Measurements from ENCODE around the gene CYP46A1.

CYP46A1 gene

GRCh38 chr14:99675382-99675835 is 8.7 kb upstream of the CYP46A1 start (continued):
- TF ChIP-seq ZNF645 (tag by site-specific recombination; IDR thresholded peaks at IDR 0.05), result no peak

- Histone ChIP-seq H3K9me3 (ENCODE audit: control insufficient read depth, insufficient read depth, low read depth, low read length) (no peaks in the 10 kb centered on the region), H3K4me3 (ENCODE audit: low read depth, low read length) (no peak overlapping the region), H3K27ac (ENCODE audit: extremely low read depth, low read depth, low read length) (no peak overlapping the region), H3K36me3 (ENCODE audit: control insufficient read depth in 2 of 2, insufficient read depth in 1 of 2, low read length in 2 of 2) (no peaks in the 10 kb centered on the region), H3K4me1 (ENCODE audit: control insufficient read depth, insufficient read depth, low read length) (no peaks in the 10 kb centered on the region)
- TF ChIP-seq ZNF266 (tag by site-specific recombination; IDR thresholded peaks at IDR 0.05; ENCODE audit: low read depth) (no peak), ZNF837 (tag by site-specific recombination; IDR thresholded peaks at IDR 0.05) (no peak), ZNF529 (tag by site-specific recombination; IDR thresholded peaks at IDR 0.05; ENCODE audit: insufficient replicate concordance) (no peak), ZNF768 (tag by site-specific recombination; IDR thresholded peaks at IDR 0.05) (no peak)
- CTCF ChIA-PET, result no interaction called here
- POLR2A ChIA-PET, result no interaction called here
These were observed 8.1 kb upstream of the CYP46A1 start for GRCh38 chr14:99675951-99676350.

- ChIA-PET POLR2A (no interaction called here), CTCF (interaction anchor here (0.5 to 1.6 kb wide), 4 partner anchors 9 to 261 kb away, joined by 3 to 4 read pairs (median 4); no protein-coding TSS in a partner anchor)
- no peaks in the 10 kb centered on the region for H3K4me1 ChIP-seq (ENCODE audit: control insufficient read depth, insufficient read depth, low read length)
- TF ChIP-seq GLIS1 (tag by site-specific recombination; IDR thresholded peaks at IDR 0.05) (peak; percentile 68), ZNF362 (tag by site-specific recombination; IDR thresholded peaks at IDR 0.05) (no peak), ZNF239 (tag by site-specific recombination; IDR thresholded peaks at IDR 0.05) (no peak), ZNF423 (tag by site-specific recombination; IDR thresholded peaks at IDR 0.05) (no peak), ZNF221 (tag by site-specific recombination; IDR thresholded peaks at IDR 0.05; ENCODE audit: borderline replicate concordance) (no peak), ZNF140 (tag by site-specific recombination; IDR thresholded peaks at IDR 0.05) (no peak)
- no peak overlapping the region for H3K4me3 ChIP-seq (ENCODE audit: low read depth, low read length)
- no peaks in the 10 kb centered on the region for H3K36me3 ChIP-seq (ENCODE audit: control insufficient read depth in 2 of 2, insufficient read depth in 1 of 2, low read length in 2 of 2)
- no peak overlapping the region for H3K27ac ChIP-seq (ENCODE audit: extremely low read depth, low read depth, low read length)
- no peaks in the 10 kb centered on the region for H3K9me3 ChIP-seq (ENCODE audit: control insufficient read depth, insufficient read depth, low read depth, low read length)
These were observed 7.4 kb upstream of the CYP46A1 start for GRCh38 chr14:99676657-99677056.

- no peak for TF ChIP-seq ZNF626 (tag by site-specific recombination; IDR thresholded peaks at IDR 0.05)
- no peak for TF ChIP-seq ZSCAN4 (tag by site-specific recombination; IDR thresholded peaks at IDR 0.05)
- no peak for TF ChIP-seq ZNF692 (tag by site-specific recombination; IDR thresholded peaks at IDR 0.05)
- TF ChIP-seq ZNF548 (tag by site-specific recombination; IDR thresholded peaks at IDR 0.05), result no peak
- no peak for TF ChIP-seq ZNF140 (tag by site-specific recombination; IDR thresholded peaks at IDR 0.05)
- TF ChIP-seq ATF2 (tag by site-specific recombination; IDR thresholded peaks at IDR 0.05; ENCODE audit: low read depth), result no peak
- no peak for TF ChIP-seq OSR2 (tag by site-specific recombination; IDR thresholded peaks at IDR 0.05)
- no peak for TF ChIP-seq ZNF664 (tag by site-specific recombination; IDR thresholded peaks at IDR 0.05)
- no peaks in the 10 kb centered on the region for H3K9me3 ChIP-seq (ENCODE audit: control insufficient read depth, insufficient read depth, low read depth, low read length)
- no peak overlapping the region for H3K4me3 ChIP-seq (ENCODE audit: low read depth, low read length)
- H3K27ac ChIP-seq (ENCODE audit: extremely low read depth, low read depth, low read length), result no peak overlapping the region
- ChIA-PET CTCF (interaction anchor here (0.6 to 1.6 kb wide), 3 partner anchors 10 to 261 kb away, joined by 3 to 4 read pairs (median 4); no protein-coding TSS in a partner anchor), POLR2A (no interaction called here)
- no peaks in the 10 kb centered on the region for H3K4me1 ChIP-seq (ENCODE audit: control insufficient read depth, insufficient read depth, low read length)
- H3K36me3 ChIP-seq (ENCODE audit: control insufficient read depth in 2 of 2, insufficient read depth in 1 of 2, low read length in 2 of 2), result no peaks in the 10 kb centered on the region
These were observed 6.6 kb upstream of the CYP46A1 start for GRCh38 chr14:99677231-99678140.
